ENCODE data around the gene MOK.

Gene MOK

DNA sequence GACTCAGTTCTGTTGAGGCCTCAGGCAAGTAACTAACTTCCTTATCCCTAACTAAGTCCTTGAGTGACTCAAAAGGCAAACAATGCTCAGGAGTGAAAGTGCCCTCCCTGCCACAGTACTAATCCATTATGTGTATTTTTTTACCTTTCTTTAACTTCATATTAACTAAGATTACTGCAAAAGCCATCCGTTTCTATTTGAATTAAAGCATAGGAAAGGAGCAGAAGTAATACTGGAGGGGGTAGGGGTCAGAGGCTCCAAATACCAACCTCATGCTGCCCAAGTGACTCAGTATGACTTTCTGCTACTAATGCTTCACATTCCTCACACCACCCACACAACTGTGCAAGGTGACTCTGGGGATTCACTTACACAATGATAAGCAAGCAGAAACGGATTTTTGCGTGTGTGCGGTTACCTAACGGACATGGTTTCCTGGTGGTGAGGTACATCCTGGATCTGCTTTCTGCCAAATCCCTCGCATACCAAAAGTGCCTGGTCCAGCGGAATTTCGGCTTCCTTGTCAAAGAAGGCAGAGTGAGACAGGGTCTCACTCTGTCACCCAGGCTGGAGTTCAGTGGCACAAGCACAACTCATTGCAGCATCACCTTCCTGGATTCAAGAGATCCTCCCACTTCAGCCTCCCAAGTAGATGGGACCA lies 25.1 kb downstream of the MOK start:
- TF ChIP-seq, protein P1, sequence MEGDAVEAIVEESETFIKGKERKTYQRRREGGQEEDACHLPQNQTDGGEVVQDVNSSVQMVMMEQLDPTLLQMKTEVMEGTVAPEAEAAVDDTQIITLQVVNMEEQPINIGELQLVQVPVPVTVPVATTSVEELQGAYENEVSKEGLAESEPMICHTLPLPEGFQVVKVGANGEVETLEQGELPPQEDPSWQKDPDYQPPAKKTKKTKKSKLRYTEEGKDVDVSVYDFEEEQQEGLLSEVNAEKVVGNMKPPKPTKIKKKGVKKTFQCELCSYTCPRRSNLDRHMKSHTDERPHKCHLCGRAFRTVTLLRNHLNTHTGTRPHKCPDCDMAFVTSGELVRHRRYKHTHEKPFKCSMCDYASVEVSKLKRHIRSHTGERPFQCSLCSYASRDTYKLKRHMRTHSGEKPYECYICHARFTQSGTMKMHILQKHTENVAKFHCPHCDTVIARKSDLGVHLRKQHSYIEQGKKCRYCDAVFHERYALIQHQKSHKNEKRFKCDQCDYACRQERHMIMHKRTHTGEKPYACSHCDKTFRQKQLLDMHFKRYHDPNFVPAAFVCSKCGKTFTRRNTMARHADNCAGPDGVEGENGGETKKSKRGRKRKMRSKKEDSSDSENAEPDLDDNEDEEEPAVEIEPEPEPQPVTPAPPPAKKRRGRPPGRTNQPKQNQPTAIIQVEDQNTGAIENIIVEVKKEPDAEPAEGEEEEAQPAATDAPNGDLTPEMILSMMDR (IDR thresholded peaks at IDR 0.05; ENCODE audit: borderline replicate concordance, control extremely low read depth, extremely low read depth, insufficient read depth, missing control alignments), result no peak
- DNase-seq (ENCODE audit: low spot score), result no peak
- in situ Hi-C loops (cut with MboI; ENCODE audit: low sequenced_read_pairs, unreplicated experiment), result no loop called here

DNA sequence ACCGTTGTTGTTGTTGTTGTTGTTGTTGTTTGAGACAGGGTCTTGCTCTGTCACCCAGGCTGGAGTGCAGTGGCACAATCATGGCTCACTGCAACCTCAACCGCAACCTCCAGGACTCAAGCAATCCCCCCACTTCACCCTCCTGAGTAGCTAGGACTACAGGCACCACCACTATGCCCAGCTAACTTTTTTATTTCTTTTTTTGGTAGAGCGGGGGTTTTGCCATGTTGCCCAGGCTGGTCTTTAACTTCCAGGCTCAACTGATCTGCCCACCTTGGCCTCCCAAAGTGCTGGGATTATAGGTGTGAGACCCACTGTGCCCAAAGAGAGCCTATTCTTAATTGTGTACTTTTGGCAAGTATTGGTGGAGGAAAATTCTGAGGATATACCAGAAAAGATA lies 25.7 kb downstream of the MOK start:
- in situ Hi-C loops (cut with MboI; ENCODE audit: low sequenced_read_pairs, unreplicated experiment), result no loop called here
- TF ChIP-seq, protein P1 (IDR thresholded peaks at IDR 0.05; ENCODE audit: borderline replicate concordance, control extremely low read depth, extremely low read depth, insufficient read depth, missing control alignments), result no peak
- DNase-seq (ENCODE audit: low spot score), result no peak

DNA sequence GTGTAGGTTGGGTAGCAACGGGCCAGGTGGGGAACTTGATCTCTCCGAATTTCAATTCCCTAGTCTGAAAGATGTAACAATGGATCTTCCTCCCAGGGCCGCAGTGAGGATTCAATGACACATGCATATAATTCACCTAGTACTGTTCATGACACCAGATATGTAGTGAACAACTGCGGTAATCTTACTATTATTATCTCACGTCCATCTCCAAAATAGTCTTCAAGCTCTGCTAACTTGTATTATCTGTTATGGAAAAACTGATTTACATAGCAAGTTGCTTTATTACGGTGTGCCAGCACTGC lies 26.4 kb downstream of the MOK start:
- in situ Hi-C loops (cut with MboI; ENCODE audit: low sequenced_read_pairs, unreplicated experiment), result no loop called here
- TF ChIP-seq, protein P1 (IDR thresholded peaks at IDR 0.05; ENCODE audit: borderline replicate concordance, control extremely low read depth, extremely low read depth, insufficient read depth, missing control alignments), result no peak
- no peak for DNase-seq (ENCODE audit: low spot score)

DNA sequence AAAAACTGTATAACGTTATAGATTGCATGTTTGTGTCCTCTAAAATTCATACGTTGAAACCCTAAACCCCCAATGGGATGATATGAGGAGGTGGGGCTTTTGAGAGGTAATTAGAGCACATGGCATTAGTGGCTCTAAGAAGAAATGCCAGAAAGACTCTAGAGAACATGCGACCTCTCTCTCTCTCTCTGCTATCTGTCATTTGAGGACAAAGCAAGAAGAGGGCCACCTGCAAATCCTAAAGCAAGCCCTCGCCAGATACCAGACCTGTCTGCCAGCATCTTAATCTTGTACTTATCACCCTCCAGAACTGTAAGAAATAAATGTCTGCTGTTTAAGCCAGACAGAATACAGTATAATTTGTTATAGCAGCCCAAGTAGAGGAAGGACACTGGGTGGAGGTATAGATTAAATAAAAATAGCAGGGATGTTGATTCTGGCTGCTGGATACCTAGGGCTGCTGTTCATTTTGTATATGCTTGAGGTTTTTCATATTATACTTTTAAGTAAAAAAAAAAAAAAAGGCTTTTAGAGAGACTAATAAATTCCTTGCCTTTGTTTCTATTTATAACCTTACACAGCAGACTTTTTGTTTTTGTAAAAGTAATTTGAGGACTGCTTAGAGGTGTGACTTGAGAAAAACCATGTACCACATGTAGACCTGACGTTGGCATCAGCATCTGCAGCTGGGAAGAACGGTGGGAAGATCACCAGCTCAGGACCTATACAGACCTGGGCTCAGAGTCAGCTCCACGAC lies 26.9 kb downstream of the MOK start:
- no peak for DNase-seq (ENCODE audit: low spot score)
- TF ChIP-seq, protein P1 (IDR thresholded peaks at IDR 0.05; ENCODE audit: borderline replicate concordance, control extremely low read depth, extremely low read depth, insufficient read depth, missing control alignments), result no peak
- in situ Hi-C loops (cut with MboI; ENCODE audit: low sequenced_read_pairs, unreplicated experiment), result no loop called here

DNA sequence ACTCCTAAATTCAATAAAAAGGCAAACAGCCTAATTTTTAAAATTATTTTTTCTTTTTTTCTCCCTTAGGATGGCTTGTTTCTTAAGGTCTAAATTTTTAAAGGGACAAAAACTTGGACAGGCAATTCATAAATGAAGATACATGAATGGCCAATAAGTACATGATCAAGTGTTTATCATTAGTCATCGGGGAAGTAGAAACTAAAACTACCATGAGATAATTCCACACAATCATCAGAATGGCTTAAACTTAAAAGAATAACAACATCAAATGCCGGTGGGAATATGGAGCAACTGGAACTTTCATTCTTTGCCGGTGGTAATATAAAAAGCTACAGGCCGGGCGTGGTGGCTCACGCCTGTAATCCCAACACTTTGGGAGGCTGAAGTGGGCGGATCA lies 29.1 kb downstream of the MOK start:
- TF ChIP-seq, protein P1 (IDR thresholded peaks at IDR 0.05; ENCODE audit: borderline replicate concordance, control extremely low read depth, extremely low read depth, insufficient read depth, missing control alignments), result no peak
- in situ Hi-C loops (cut with MboI; ENCODE audit: low sequenced_read_pairs, unreplicated experiment), result no loop called here

DNA sequence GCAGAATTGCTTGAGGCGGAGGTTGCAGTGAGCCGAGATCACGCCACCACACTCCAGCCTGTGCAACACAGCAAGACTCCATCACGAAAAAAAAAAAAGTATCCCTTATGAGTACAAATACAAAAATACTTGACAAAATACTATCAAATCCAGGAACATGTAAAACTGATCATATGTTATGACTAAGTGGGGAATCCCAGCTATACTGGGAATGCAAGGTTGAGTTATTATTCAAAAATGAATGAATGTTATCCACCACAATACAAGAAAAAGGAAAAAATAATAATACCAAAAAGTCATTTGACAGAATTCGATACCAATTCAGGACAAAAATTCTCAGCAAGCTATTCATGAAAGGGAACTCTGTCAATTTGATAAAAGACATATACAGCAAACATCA lies 32.6 kb downstream of the MOK start:
- TF ChIP-seq, protein P1 (IDR thresholded peaks at IDR 0.05; ENCODE audit: borderline replicate concordance, control extremely low read depth, extremely low read depth, insufficient read depth, missing control alignments), result no peak
- no peak for DNase-seq (ENCODE audit: low spot score)
- in situ Hi-C loops (cut with MboI; ENCODE audit: low sequenced_read_pairs, unreplicated experiment), result no loop called here

More for the DNA sequence above, 29.1 kb downstream of the MOK start:
- no peak for DNase-seq (ENCODE audit: low spot score)

Measured in GM13976 (cell line).